Measurements from ENCODE around the gene ZBTB7C. TPM values are rescaled to one million over a fixed set of nuclear protein-coding genes. Genes with fewer than 3 reads are reported as not detected.

Gene ZBTB7C
- total RNA-seq, 1 donor, result not detected

GRCh38 chr18:48061781-48062570, 347.2 kb downstream of the ZBTB7C start:
- DNase-seq (ENCODE audit: low read depth), result no peak
- TF ChIP-seq CTCF (IDR thresholded peaks at IDR 0.05; ENCODE audit: insufficient read depth, low read depth, low read length), result no peak

GRCh38 chr18:48060970-48061369, 348.2 kb downstream of the ZBTB7C start:
- TF ChIP-seq CTCF (IDR thresholded peaks at IDR 0.05; ENCODE audit: insufficient read depth, low read depth, low read length), result no peak
- no peak for DNase-seq (ENCODE audit: low read depth)
- no peak overlapping the region for H3K4me3 ChIP-seq (ENCODE audit: low read depth, low read length)

More at GRCh38 chr18:48061781-48062570, 347.2 kb downstream of the ZBTB7C start:
- H3K4me3 ChIP-seq (ENCODE audit: low read depth, low read length), result no peak overlapping the region

GRCh38 chr18:48060346-48060745, 348.8 kb downstream of the ZBTB7C start:
- DNase-seq (ENCODE audit: low read depth), result no peak
- no peak overlapping the region for H3K4me3 ChIP-seq (ENCODE audit: low read depth, low read length)
- TF ChIP-seq CTCF (IDR thresholded peaks at IDR 0.05; ENCODE audit: insufficient read depth, low read depth, low read length), result no peak

- H3K4me3 ChIP-seq (ENCODE audit: low read depth, low read length), result no peak overlapping the region
- no peak for TF ChIP-seq CTCF (IDR thresholded peaks at IDR 0.05; ENCODE audit: insufficient read depth, low read depth, low read length)
- no peak for DNase-seq (ENCODE audit: low read depth)
Measured at GRCh38 chr18:48059455-48060010, 349.6 kb downstream of the ZBTB7C start.

GRCh38 chr18:48058486-48058885, 350.7 kb downstream of the ZBTB7C start:
- H3K4me3 ChIP-seq (ENCODE audit: low read depth, low read length), result no peak overlapping the region
- no peak for DNase-seq (ENCODE audit: low read depth)
- no peak for TF ChIP-seq CTCF (IDR thresholded peaks at IDR 0.05; ENCODE audit: insufficient read depth, low read depth, low read length)

- TF ChIP-seq CTCF (IDR thresholded peaks at IDR 0.05; ENCODE audit: insufficient read depth, low read depth, low read length), result no peak
- H3K4me3 ChIP-seq (ENCODE audit: low read depth, low read length), result no peak overlapping the region
- DNase-seq (ENCODE audit: low read depth), result no peak
Measured at GRCh38 chr18:48057018-48057417, 352.2 kb downstream of the ZBTB7C start.
